Measurements from ENCODE around the gene BCL11B.

BCL11B gene

DNA sequence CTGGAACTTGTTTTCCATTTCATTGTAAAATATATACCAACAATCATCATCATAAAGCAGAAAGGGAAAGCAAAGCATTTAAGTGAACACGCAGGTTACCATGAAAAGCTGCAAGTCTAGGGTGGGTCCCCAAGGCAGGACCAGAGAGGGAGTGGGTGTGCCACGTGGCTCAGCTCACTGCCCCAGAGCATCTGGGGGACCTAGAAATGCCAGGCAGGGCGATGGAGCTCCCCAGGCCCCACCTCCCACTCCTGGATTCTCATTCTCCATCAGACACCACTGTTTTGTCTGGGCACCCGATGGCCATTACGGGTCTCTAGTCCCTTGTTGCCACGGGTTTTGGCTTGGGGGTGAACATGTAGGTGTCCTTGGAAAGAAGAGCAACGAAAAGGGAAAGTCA lies 34.7 kb downstream of the BCL11B start:
- H3K9me3 Mint-ChIP-seq, result peaks cover 0 to 11% of the 10 kb centered on the region in 2 donors
- peaks cover 0 to 4% of the 10 kb centered on the region in 2 donors for H3K4me1 Mint-ChIP-seq
- H3K27ac Mint-ChIP-seq, result no peak overlapping the region
- peaks cover 5 to 7% of the 10 kb centered on the region in 2 donors for H3K36me3 Mint-ChIP-seq
- H3K4me3 Mint-ChIP-seq, result no peak overlapping the region
- H3K27me3 Mint-ChIP-seq, result peaks cover 50 to 77% of the 10 kb centered on the region in 2 donors
- no peak for ATAC-seq (replicated peaks)
- no peak for DNase-seq

DNA sequence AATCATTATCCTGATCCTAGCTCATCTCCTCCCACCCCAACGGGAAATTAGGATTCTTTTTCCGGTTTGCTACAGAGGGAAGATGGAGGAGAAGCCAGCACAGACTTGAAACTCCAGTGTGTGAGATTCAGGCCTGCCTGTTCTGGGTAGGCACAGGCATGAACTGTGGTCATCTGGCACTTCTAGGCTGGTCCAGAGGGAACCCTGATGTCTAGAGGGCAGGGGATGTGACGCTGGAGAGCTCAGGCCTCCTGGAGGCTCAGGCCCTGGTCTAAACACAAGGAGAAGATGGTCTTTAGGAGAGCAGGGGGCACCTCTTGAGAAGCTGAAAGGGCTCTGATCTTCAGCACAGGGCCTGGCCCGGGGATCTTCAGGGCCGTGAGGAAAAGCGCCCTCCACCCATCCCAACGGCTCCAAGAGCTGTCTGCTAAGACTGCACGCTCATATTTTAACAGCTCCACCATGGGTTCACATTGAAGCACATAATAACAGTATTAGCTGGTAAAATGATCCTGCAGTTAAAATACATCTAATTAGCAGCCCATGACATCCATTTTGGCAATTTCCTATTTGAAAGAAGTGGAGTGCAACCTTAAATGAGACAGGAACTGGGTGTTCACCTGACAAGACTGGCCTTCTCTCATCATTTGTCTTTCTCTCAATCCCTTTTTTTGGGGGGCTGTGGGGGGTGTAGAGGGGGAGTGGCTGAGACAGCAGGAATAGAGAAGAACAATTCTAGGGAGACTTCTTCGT lies 35.4 kb downstream of the BCL11B start:
- Mint-ChIP-seq H3K27me3 (peaks cover 48 to 75% of the 10 kb centered on the region in 2 donors), H3K27ac (no peak overlapping the region), H3K9me3 (peaks cover 0 to 9% of the 10 kb centered on the region in 2 donors), H3K36me3 (peaks cover 5 to 7% of the 10 kb centered on the region in 2 donors), H3K4me3 (no peak overlapping the region), H3K4me1 (no peaks in the 10 kb centered on the region)
- DNase-seq (no peak), ATAC-seq (replicated peaks) (no peak)

DNA sequence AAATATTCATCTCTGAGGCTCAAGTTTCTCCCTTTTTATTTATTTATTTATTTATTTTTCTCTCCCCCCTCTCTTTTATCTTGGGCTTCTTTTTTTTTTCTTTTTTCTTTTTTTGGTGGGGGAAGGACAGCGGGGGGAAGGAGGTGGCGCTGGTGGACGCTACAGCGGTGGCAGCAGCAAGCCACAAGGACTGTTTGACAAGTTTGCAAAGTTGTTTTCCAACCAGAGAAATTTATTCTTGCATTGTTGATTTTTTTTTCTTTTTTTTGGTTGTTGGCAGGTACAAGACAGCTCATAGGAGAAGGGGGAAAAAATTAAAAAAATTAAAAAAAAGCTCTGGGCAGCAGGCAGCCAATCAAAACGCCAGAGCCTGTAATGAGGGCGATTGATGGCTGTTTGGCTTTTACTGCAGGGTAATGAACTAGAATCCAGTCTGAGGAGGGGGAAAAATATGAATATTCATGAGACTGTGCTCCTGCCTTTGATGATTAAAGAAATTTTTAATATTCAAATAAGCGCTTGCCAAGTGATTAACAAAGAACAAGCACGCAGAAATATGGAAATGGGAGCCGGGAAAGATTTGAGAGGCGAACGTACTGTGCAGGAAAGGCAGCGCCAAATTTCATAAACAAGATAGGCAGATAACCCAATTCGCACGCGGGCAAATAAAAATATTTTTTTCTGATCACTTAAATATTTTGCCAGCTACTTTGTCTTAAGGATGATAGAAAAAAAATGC lies 36.2 kb downstream of the BCL11B start:
- peaks cover 5 to 7% of the 10 kb centered on the region in 2 donors for H3K36me3 Mint-ChIP-seq
- peaks cover 44 to 69% of the 10 kb centered on the region in 2 donors for H3K27me3 Mint-ChIP-seq
- peaks cover 0 to 9% of the 10 kb centered on the region in 2 donors for H3K9me3 Mint-ChIP-seq
- DNase-seq, result no peak
- no peaks in the 10 kb centered on the region for H3K4me1 Mint-ChIP-seq
- H3K27ac Mint-ChIP-seq, result no peak overlapping the region
- no peak for ATAC-seq (replicated peaks)
- no peak overlapping the region for H3K4me3 Mint-ChIP-seq

DNA sequence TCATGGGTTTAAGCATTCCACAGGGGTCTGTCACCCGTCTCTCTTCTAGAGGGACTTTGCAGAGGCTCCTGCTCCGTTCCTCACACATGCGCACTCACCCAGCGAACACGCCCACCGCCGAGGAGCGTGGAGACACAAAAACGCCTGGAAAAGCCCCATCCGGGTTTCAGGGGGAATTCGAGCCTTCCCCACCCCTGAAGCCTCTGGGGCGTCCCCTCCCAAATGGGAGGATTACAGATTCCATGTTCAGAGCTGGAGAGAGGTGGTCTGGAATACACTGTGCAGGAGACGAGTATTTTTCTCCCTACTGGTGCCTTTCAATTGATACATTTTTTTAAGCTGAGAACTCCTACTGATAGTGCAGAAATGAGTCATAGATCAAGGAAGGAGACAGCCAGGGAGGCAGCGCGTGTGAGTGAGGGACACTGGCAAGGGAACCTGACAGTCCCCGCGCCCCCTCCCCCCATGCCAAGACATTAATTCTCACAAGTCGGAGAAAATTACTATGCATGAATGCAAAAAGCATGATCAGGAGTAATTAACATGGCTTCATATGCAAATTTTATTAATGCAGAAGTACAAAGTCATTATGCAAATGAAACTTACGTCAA lies 36.9 kb downstream of the BCL11B start:
- Mint-ChIP-seq H3K36me3 (peaks cover 5 to 7% of the 10 kb centered on the region in 2 donors), H3K4me1 (no peaks in the 10 kb centered on the region), H3K9me3 (peaks cover 0 to 9% of the 10 kb centered on the region in 2 donors), H3K27me3 (peaks cover 51 to 76% of the 10 kb centered on the region in 2 donors), H3K27ac (no peak overlapping the region), H3K4me3 (no peak overlapping the region)
- ATAC-seq (replicated peaks) (no peak), DNase-seq (no peak)

DNA sequence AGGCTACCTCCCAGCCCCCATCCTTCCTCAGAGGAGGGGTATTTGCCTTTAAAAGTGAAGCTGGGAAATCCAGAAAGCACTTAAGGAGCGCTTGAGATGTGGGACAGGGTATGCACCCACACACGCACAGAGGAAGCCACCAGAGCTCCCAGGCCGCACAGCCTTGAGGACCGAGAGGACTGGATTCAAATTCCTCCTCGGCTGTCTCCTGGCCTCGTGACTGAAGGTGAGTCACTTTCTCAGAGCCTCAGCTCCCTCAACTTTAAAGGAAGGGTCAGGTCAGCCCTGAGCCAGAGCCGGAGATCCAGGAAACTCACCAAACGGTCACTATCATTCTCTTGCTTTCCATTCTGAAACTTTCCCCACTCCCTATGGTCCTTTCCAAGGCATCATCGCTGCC lies 37.6 kb downstream of the BCL11B start:
- DNase-seq (no peak), ATAC-seq (replicated peaks) (no peak)
- Mint-ChIP-seq H3K4me1 (no peaks in the 10 kb centered on the region), H3K36me3 (peaks cover 5 to 7% of the 10 kb centered on the region in 2 donors), H3K9me3 (peaks cover 0 to 9% of the 10 kb centered on the region in 2 donors), H3K27me3 (peaks cover 45 to 76% of the 10 kb centered on the region in 2 donors), H3K27ac (no peak overlapping the region), H3K4me3 (no peak overlapping the region)

DNA sequence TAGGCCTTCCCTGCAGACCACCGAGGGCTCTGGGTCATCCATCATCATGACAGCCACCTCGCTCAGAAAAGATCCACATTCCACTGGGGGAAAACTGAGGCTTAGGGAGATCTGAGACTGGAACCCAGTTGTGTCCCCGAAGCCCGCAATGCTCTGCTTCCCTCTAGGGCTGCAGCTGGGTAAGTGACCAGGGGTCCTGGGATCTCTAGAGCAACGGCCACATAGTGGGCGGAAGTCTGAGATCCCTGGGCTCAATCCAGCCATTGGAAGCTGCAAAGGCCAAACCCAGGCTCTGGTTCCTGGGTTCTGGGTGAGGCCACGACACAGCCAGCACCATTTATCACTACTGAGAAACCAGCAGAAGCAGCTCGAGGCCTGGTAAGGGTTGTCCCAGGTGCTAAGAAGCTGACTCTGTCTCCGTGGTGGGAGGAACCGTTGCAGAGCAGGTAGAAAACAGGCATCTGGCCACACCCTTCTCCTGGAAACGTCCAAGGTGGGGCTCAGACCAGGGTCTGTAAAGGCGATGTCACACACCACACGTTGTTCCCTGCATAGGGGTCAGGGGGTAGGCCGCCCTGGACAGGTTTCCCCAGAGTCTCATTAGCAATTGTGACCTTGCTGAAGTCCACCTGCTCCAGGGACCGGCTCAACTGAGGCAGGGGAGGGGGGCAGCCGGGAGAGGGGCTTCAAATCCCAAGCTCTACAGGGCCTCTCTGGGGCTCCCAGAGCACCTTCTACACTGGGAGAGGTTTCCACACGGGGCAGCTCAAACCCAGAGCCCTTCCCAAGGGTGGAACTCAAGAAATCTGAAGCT lies 38.6 kb downstream of the BCL11B start:
- H3K4me1 Mint-ChIP-seq, result no peaks in the 10 kb centered on the region
- DNase-seq (no peak), ATAC-seq (replicated peaks) (no peak)
- no peak overlapping the region for H3K27ac Mint-ChIP-seq
- H3K4me3 Mint-ChIP-seq, result no peak overlapping the region
- peaks cover 4 to 15% of the 10 kb centered on the region in 2 donors for H3K9me3 Mint-ChIP-seq
- H3K36me3 Mint-ChIP-seq, result peaks cover 3 to 7% of the 10 kb centered on the region in 2 donors
- peaks cover 45 to 78% of the 10 kb centered on the region in 2 donors for H3K27me3 Mint-ChIP-seq

DNA sequence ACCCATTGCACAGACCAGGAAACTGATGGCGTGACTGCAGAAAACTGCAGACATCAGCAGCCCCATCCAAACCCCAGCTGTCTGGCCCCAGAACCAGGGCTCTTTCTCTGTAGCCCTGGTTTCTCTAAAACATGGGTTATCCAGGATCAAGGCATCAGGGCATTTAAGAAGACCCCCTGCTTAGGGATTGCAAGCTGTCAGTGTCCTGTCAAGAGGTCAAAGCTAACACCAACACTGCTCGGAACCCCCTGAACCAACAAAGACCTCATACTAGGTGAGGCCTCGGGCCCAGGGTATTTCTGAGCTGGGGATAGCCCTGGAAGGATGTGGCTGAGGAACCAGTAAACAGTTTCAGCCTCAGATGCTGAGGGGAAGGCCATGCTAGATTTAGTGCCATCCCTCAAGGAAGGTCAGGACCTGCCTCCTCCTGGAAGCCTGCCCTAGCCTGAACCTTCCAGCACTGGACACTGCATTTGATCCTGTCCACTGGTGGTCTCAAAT lies 39.2 kb downstream of the BCL11B start:
- Mint-ChIP-seq H3K27me3 (peaks cover 45 to 78% of the 10 kb centered on the region in 2 donors), H3K4me3 (no peak overlapping the region), H3K27ac (no peak overlapping the region), H3K4me1 (no peaks in the 10 kb centered on the region), H3K36me3 (peaks cover 3 to 7% of the 10 kb centered on the region in 2 donors), H3K9me3 (peaks cover 4 to 15% of the 10 kb centered on the region in 2 donors)
- ATAC-seq (replicated peaks) (no peak), DNase-seq (no peak)

DNA sequence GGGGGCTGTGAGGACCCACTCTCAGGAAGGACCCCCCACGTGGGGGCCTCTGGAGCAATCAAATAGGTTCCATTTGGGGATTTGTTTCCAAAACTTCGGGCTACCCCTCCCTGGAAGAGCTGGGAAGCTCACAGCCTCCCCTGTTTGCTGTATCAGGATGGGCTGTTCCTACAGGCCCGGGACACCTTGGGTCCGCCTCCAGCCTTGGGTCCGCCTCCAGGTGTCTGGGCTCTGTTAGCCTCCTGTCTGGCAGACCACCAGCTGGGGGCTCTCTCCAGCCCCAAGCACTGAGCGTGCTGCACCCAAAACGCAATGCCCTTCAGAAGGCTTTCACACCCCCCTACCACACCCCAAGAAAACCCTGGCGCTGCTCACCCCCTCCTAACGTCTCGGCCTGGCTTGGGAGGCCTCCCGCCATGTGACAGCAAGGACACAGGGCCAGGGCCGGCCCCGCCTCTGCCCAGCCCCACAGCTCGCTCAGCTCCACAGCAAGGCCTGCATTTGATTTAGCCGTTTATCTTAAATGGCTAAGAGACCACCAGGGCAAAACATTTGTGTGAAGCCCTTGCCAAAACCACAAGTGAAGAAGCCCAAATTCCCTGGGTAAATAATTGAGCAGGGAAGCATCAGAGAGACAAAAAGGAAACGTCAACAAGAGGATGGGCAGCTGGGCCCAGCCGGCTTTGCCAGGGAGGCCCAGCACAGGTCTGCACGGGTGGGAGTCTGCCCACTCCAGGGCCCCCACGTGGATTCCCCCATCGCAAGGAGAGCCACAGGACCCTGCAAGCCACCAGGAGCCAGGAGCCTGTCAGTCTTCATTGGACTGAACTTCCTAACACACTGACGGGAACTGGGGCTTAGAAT lies 39.9 kb downstream of the BCL11B start:
- no peaks in the 10 kb centered on the region for H3K4me1 Mint-ChIP-seq
- DNase-seq, result no peak
- H3K36me3 Mint-ChIP-seq, result peaks cover 3 to 7% of the 10 kb centered on the region in 2 donors
- peaks cover 45 to 75% of the 10 kb centered on the region in 2 donors for H3K27me3 Mint-ChIP-seq
- H3K27ac Mint-ChIP-seq, result no peak overlapping the region
- H3K9me3 Mint-ChIP-seq, result peaks cover 4 to 15% of the 10 kb centered on the region in 2 donors
- no peak for ATAC-seq (replicated peaks)
- no peak overlapping the region for H3K4me3 Mint-ChIP-seq

DNA sequence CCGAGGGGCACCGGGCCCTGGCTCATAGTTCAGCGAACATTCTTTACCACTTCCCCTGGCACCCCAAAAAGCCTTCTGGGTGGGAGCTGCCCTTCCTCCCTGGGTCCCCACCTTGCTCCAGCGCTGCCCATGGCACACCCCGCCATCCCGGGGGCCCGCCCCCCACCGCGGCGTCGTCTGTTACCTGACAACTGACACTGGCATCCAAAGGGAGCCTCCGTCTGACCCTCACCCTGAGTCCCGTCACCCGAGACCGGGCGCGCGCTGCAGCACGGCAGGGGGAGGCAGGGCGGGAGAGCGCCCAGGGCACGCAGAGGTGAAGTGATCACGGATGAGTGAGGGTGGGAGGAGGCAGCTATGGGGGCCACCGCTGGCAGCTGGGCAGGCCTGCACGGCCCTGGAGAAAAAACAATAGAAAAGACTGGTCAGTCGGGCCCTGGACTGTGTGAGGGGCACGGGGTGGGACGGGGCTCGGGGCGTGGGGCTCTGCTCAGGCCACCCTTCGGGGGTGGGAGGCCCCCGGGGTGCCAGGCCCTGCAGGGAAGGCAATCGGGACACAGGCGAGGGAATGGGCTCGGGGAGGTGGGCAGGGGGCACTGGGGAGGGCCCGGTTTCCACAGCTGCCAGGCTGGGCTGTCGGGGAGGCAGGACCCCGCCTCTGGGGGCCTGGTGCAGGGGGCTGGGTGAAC lies 40.7 kb downstream of the BCL11B start:
- no peak overlapping the region for H3K4me3 Mint-ChIP-seq
- no peaks in the 10 kb centered on the region for H3K4me1 Mint-ChIP-seq
- no peak overlapping the region for H3K27ac Mint-ChIP-seq

DNA sequence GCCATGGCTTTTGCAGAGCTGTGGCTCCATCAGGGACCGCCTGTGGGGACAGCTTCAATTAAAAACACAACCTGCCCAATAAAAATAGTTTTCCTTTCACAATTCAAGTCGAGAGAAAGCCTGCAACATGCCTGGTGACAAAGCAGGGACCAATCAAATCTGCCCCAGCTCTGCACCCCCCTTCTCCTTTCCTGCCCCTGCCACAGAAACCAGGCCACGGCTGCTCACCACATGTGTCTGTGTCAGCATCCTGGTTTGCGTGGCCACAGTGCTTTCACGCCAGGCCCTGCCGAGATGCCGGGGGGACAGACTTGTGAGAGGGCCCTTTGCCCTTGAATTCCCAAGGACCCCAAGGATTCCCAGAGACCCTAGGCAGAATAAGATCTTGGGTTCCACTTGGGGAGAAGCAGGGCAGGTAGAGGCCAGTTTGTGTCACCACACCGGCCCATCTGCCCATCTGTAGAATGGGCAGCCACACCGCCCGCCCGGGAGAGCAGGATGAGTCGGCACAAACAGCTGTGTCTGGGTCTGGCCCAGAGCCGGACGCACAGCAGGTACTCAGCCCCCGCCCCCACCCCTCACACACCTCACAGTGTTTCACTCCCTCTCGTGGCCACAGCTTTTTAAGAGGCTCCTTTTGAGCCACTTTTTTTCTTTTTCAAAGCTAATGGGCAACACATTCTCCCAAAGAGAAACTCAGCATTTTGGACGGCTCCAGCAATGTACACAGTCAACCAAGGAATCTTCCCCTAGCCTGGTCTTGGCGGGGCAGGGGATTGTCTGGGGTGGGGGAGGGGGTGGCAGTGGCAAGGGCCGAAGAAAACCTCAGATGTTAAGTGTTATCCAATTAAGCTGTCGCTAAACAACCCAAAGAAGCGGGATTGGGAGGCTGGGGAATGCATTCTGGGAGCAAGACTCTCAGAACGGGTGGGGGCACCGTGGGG lies 41.5 kb downstream of the BCL11B start:
- ATAC-seq (replicated peaks) (no peak), DNase-seq (no peak)
- H3K4me3 Mint-ChIP-seq, result no peak overlapping the region
- H3K27ac Mint-ChIP-seq, result no peak overlapping the region
- H3K4me1 Mint-ChIP-seq, result no peaks in the 10 kb centered on the region
- H3K27me3 Mint-ChIP-seq, result peaks cover 36 to 73% of the 10 kb centered on the region in 2 donors
- peaks cover 3 to 5% of the 10 kb centered on the region in 2 donors for H3K36me3 Mint-ChIP-seq
- H3K9me3 Mint-ChIP-seq, result peaks cover 4 to 13% of the 10 kb centered on the region in 2 donors

More for the DNA sequence above, 40.7 kb downstream of the BCL11B start:
- Mint-ChIP-seq H3K9me3 (peaks cover 4 to 15% of the 10 kb centered on the region in 2 donors), H3K27me3 (peaks cover 43 to 73% of the 10 kb centered on the region in 2 donors), H3K36me3 (peaks cover 3 to 7% of the 10 kb centered on the region in 2 donors)
- ATAC-seq (replicated peaks) (no peak), DNase-seq (no peak)

DNA sequence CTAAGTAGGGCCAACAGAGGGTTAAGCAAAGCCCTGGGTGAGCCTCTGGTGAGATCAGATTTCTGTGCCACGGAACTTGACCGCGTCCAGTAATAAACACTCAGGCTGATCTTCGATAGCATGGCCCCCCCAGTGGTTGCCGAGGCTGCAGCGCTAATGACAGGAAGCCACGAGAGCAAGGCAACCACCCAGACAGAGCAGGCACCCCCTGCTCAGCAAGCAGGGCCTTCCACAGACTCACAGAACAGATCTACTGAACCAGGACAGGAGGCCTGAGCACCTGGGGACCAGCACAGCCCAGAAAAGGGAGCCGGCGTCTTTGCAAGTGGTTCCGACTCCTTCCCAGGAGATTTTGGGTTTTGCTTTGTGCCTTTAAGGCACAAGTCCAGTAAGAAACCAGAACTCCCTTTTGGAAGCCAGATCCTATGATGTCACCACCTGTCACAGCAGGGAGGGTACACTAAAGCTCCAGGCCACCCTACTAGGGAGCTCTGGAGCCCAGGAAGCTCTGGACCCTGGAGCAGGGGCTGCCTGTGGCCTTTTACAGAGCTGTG lies 42.3 kb downstream of the BCL11B start:
- H3K36me3 Mint-ChIP-seq, result no peaks in the 10 kb centered on the region
- no peaks in the 10 kb centered on the region for H3K4me1 Mint-ChIP-seq
- H3K27me3 Mint-ChIP-seq, result peaks cover 30 to 71% of the 10 kb centered on the region in 2 donors
- no peak overlapping the region for H3K27ac Mint-ChIP-seq
- ATAC-seq (replicated peaks), result no peak
- H3K4me3 Mint-ChIP-seq, result no peak overlapping the region
- no peak for DNase-seq
- H3K9me3 Mint-ChIP-seq, result peaks cover 4 to 8% of the 10 kb centered on the region in 2 donors
